Mesendoderm (in vitro differentiated cells): ENCODE results near the gene CLDN4.

ENCODE experiments used
- DNase-seq: peaks from one replicate; pipeline ENCODE4 v3.0.0; 2013
- H2AK5ac ChIP-seq: 2 replicates; pipeline ENCODE4 v1.6.1; 2013; ENCODE audit warnings: low read length, inconsistent platforms
- H2BK120ac ChIP-seq: 2 replicates; pipeline ENCODE4 v1.6.1; 2013; ENCODE audit warnings: low read depth, mild to moderate bottlenecking, low read length, moderate library complexity, mixed read lengths
- H2BK15ac ChIP-seq: replicated peaks from 2 replicates; pipeline ENCODE4 v1.6.1; 2013; ENCODE audit warnings: low read depth, mild to moderate bottlenecking, moderate library complexity
- H2BK5ac ChIP-seq: 2 replicates; pipeline ENCODE4 v1.6.1; 2013; ENCODE audit warnings: low read length, inconsistent platforms
- H3K18ac ChIP-seq: 2 replicates; pipeline ENCODE4 v1.6.1; 2013; ENCODE audit warnings: mild to moderate bottlenecking, low read length, mixed read lengths
- H3K23ac ChIP-seq: one replicate; pipeline ENCODE4 v1.6.1; 2013; ENCODE audit warnings: low read length
- H3K27ac ChIP-seq: 2 replicates; pipeline ENCODE4 v1.5.1; 2013; ENCODE audit warnings: low read depth, mild to moderate bottlenecking, inconsistent platforms, low read length, moderate library complexity
- H3K27me3 ChIP-seq: 2 replicates; pipeline ENCODE4 v1.6.1; 2013; ENCODE audit warnings: low read length, control low read depth, mild to moderate bottlenecking, inconsistent platforms; ENCODE audit not compliant: insufficient read depth, poor library complexity
- H3K36me3 ChIP-seq: 2 replicates; pipeline ENCODE4 v1.6.1; 2013; ENCODE audit warnings: low read length, inconsistent platforms; ENCODE audit not compliant: control insufficient read depth, insufficient read depth
- H3K4ac ChIP-seq: one replicate; pipeline ENCODE4 v1.6.1; 2013; ENCODE audit warnings: low read depth, mild to moderate bottlenecking, low read length, moderate library complexity
- H3K4me1 ChIP-seq: 2 replicates; pipeline ENCODE4 v1.6.1; 2013; ENCODE audit warnings: low read depth, low read length, inconsistent platforms; ENCODE audit not compliant: control insufficient read depth
- H3K4me2 ChIP-seq: 2 replicates; pipeline ENCODE4 v1.6.1; 2013; ENCODE audit warnings: low read length
- H3K4me3 ChIP-seq: 2 replicates; pipeline ENCODE4 v1.5.1; 2013; ENCODE audit warnings: mild to moderate bottlenecking, low read length
- H3K56ac ChIP-seq: one replicate; pipeline ENCODE4 v1.6.1; 2013; ENCODE audit warnings: low read length
- H3K79me1 ChIP-seq: 2 replicates; pipeline ENCODE4 v1.6.1; 2013; ENCODE audit warnings: low read length, inconsistent platforms
- H3K79me2 ChIP-seq: 2 replicates; pipeline ENCODE4 v1.6.1; 2013; ENCODE audit warnings: mild to moderate bottlenecking, low read length; ENCODE audit not compliant: control insufficient read depth, insufficient read depth
- H3K9ac ChIP-seq: 2 replicates; pipeline ENCODE4 v1.6.1; 2013; ENCODE audit warnings: low read length, inconsistent platforms
- H4K5ac ChIP-seq: one replicate; pipeline ENCODE4 v1.6.1; 2013; ENCODE audit warnings: low read length
- H4K8ac ChIP-seq: one replicate; pipeline ENCODE4 v1.6.1; 2013; ENCODE audit warnings: low read depth, mild to moderate bottlenecking, control low read depth, low read length, moderate library complexity
- WGBS: extraction: QIAGEN DNeasy Blood & Tissue Kit; methylation state at CpG from one replicate; pipeline ENCODE4 v1.1.7; 2013; ENCODE audit warnings: low lambda C conversion rate, missing lambda C conversion rate; ENCODE audit not compliant: insufficient coverage; ENCODE audit errors: extremely low coverage; 5-methylcytosine and 5-hydroxymethylcytosine counted together

The CLDN4 gene

DNA sequence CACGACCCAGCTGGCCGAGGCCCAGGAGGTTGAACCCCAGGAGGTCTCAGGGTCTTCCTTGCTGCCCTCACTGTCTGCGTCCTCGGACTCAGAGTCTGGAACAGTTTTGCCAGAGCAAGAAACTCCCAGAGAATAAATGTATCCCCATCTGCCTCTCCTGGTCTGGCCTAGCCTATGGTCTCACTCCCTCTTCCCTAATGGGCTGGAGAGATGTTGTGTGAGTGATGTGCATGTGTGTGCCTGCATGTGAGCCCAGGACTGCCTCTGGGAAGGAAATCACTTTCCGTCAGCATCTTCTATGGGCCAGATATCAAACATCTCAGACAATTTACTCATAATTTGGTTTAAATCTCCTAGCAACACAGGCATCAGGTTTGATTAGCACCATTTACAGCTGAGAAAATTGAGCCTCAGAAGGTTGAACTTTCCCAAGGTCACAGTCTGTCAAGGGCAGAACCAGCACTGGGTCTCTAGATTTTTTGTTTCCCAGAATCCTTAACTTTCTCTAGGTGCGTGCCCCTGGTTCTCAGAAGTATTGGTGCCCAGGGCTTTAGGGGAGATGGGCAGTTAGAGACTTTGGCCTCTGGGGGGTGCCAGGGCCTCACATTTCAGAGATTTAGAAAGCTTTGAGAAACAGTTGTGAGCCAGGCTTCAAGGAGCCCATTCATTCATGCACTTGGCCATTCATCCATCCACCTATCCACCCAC is 35.1 kb downstream of the CLDN4 start:
- Histone ChIP-seq H3K4me1 (peaks cover 4% of the 10 kb centered on the region), H3K27me3 (no peaks in the 10 kb centered on the region), H3K79me2 (no peaks in the 10 kb centered on the region), H2BK120ac (no peak overlapping the region), H3K56ac (no peak overlapping the region), H3K4ac (no peak overlapping the region), H3K4me3 (no peak overlapping the region), H3K27ac (no peak overlapping the region), H2BK5ac (no peak overlapping the region), H3K36me3 (no peaks in the 10 kb centered on the region), H4K5ac (no peak overlapping the region), H3K4me2 (no peak overlapping the region), H3K18ac (no peak overlapping the region), H2BK15ac (no peak overlapping the region), H4K8ac (no peak overlapping the region), H3K9ac (no peak overlapping the region), H3K79me1 (no peaks in the 10 kb centered on the region), H2AK5ac (no peak overlapping the region), H3K23ac (no peak overlapping the region)
- DNase-seq, result peak; percentile 66
- no CpG with 5 or more reads among the region's 6 CpGs for WGBS

- Histone ChIP-seq H3K4me3 (no peak overlapping the region), H3K79me2 (no peaks in the 10 kb centered on the region), H3K9ac (no peak overlapping the region), H2BK15ac (no peak overlapping the region), H3K56ac (no peak overlapping the region), H3K23ac (no peak overlapping the region), H3K4me1 (peaks cover 4% of the 10 kb centered on the region), H4K8ac (no peak overlapping the region), H3K27me3 (no peaks in the 10 kb centered on the region), H2BK120ac (no peak overlapping the region), H3K18ac (no peak overlapping the region), H3K79me1 (no peaks in the 10 kb centered on the region), H3K4me2 (no peak overlapping the region), H2AK5ac (no peak overlapping the region), H4K5ac (no peak overlapping the region), H2BK5ac (no peak overlapping the region), H3K36me3 (no peaks in the 10 kb centered on the region), H3K4ac (no peak overlapping the region), H3K27ac (no peak overlapping the region)
- DNase-seq, result no peak
- no CpG with 5 or more reads among the region's 1 CpG for WGBS
These were observed 35.6 kb downstream of the CLDN4 start for GRCh38 chr7:73866446-73866767.

- Histone ChIP-seq H3K36me3 (no peaks in the 10 kb centered on the region), H2AK5ac (no peak overlapping the region), H3K9ac (no peak overlapping the region), H4K8ac (no peak overlapping the region), H3K56ac (peak overlapping the region; percentile 25), H3K27me3 (no peaks in the 10 kb centered on the region), H3K79me2 (no peaks in the 10 kb centered on the region), H3K4me1 (peaks cover 4% of the 10 kb centered on the region), H3K4me2 (no peak overlapping the region), H3K4me3 (no peak overlapping the region), H2BK120ac (no peak overlapping the region), H4K5ac (no peak overlapping the region), H3K4ac (no peak overlapping the region), H3K27ac (no peak overlapping the region), H2BK15ac (no peak overlapping the region), H3K18ac (no peak overlapping the region), H2BK5ac (no peak overlapping the region), H3K79me1 (no peaks in the 10 kb centered on the region), H3K23ac (no peak overlapping the region)
- DNase-seq, result no peak
- no CpG with 5 or more reads among the region's 24 CpGs for WGBS
These were observed 38.4 kb downstream of the CLDN4 start for GRCh38 chr7:73869011-73869798.

DNA sequence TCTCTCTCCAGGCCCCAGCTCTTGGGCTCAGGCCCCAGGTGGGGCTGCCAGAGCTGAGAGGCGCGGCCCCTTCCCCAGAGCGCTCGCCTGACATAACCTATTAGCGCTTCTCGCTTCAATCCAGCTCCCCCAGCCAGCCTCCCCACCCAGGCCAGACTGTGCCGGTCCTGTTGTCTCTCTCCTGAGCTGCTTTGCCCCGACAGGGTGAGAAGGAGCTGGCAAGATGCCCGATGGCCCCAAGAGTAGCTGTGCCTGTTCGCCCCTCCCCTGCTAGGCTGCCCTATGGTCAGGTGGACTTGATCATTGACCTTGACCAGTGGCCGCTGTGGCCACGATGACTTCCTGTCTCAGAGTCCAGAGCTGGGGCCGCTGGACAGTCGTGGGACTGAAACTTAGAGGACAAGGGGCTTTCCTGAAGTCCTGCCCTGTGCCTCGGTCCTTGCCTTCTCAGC is 39.3 kb downstream of the CLDN4 start:
- H3K4me2 ChIP-seq, result no peak overlapping the region
- H3K4me1 ChIP-seq, result peaks cover 4% of the 10 kb centered on the region
- no peak overlapping the region for H3K23ac ChIP-seq
- H3K79me1 ChIP-seq, result no peaks in the 10 kb centered on the region
- no peak overlapping the region for H2BK5ac ChIP-seq
- no peak overlapping the region for H2AK5ac ChIP-seq
- H4K5ac ChIP-seq, result no peak overlapping the region
- no peak for DNase-seq
- H3K36me3 ChIP-seq, result no peaks in the 10 kb centered on the region
- H3K18ac ChIP-seq, result no peak overlapping the region
- no peak overlapping the region for H3K9ac ChIP-seq
- no CpG with 5 or more reads among the region's 15 CpGs for WGBS
- H4K8ac ChIP-seq, result no peak overlapping the region
- no peak overlapping the region for H3K4me3 ChIP-seq
- H3K4ac ChIP-seq, result no peak overlapping the region
- H2BK120ac ChIP-seq, result no peak overlapping the region
- no peak overlapping the region for H2BK15ac ChIP-seq
- no peaks in the 10 kb centered on the region for H3K79me2 ChIP-seq
- H3K56ac ChIP-seq, result peak overlapping the region; percentile 44
- no peak overlapping the region for H3K27ac ChIP-seq
- no peaks in the 10 kb centered on the region for H3K27me3 ChIP-seq

DNA sequence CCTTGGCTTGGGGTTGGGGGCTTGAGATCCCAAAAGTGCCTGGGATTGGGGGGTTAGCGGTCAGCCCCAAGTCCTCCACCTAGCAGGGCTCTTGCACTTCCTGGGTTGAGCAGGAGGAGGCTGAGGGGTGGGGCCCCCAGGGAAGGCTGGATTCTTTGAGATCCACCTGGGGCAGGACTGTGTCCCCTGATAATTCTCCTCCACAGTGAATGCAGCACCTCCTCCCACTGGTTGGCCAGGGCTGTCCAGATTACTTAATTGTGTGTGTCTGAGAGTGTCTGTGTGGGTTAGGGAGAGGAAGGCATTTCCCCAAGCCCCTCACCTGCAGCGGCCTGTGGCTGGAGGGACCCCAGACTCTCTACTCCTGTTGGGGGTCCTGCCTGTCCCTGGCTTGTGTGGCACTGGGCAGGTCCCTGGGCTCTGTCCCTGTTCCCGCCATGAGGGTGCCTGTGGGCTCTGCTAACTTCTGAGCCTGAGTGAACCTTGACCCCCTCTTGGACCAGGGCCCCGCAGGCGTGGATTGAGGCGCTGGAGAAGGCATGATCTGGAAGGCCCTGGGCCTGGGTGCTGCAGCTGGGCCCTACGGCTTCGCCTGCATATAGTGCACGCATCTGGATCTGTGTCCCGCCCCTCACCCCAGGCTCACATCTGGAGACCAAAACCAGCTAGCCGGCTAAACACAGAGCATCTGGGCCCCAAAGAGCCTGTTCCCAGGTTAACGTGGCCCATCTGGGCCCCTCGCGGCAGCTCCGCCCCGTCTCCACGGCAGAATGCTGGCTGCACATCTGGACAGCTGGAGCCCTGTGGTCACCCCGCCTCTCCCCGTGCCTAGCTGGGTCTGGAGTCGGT is 40.6 kb downstream of the CLDN4 start:
- no peak overlapping the region for H2AK5ac ChIP-seq
- H3K18ac ChIP-seq, result no peak overlapping the region
- no peak overlapping the region for H3K27ac ChIP-seq
- no peak overlapping the region for H3K4me3 ChIP-seq
- H3K4me1 ChIP-seq, result peaks cover 4% of the 10 kb centered on the region
- H3K4ac ChIP-seq, result no peak overlapping the region
- H2BK15ac ChIP-seq, result no peak overlapping the region
- H3K36me3 ChIP-seq, result no peaks in the 10 kb centered on the region
- WGBS, result no CpG with 5 or more reads among the region's 20 CpGs
- no peaks in the 10 kb centered on the region for H3K79me1 ChIP-seq
- H3K79me2 ChIP-seq, result no peaks in the 10 kb centered on the region
- H4K5ac ChIP-seq, result no peak overlapping the region
- no peak overlapping the region for H3K9ac ChIP-seq
- no peak overlapping the region for H4K8ac ChIP-seq
- no peak overlapping the region for H3K23ac ChIP-seq
- no peak overlapping the region for H2BK5ac ChIP-seq
- H3K56ac ChIP-seq, result no peak overlapping the region
- H2BK120ac ChIP-seq, result no peak overlapping the region
- no peak overlapping the region for H3K4me2 ChIP-seq
- no peak for DNase-seq
- no peaks in the 10 kb centered on the region for H3K27me3 ChIP-seq
